IMR-90 (cell line): Measurements from ENCODE around the gene SMIM44. TPM values are rescaled to one million over a fixed set of nuclear protein-coding genes. Genes with fewer than 3 reads are reported as not detected.

ENCODE experiments used
- ATAC-seq: fragments of 200-7000 bp; cut with Tn5 transposase; 2 replicates; pipeline ENCODE4 v1.9.1; 2020; ENCODE audit warnings: low read depth, mild to moderate bottlenecking, moderate library complexity
- BruUV-seq: library from RNA; stranded (reverse); fragments of 400-500 nt; replicated peaks from 2 replicates; lab custom pipeline; 2021; lab: Mats Ljungman, UMichigan
- CTCF ChIA-PET: fragments of 300-600 bp; formaldehyde crosslinking; extraction: SDS; loops from one replicate; lab custom pipeline; 2021; ENCODE audit warnings: antibody characterized with exemption; lab: Yijun Ruan, JAX
- POLR2A ChIA-PET: fragments of 300-600 bp; sonication (Branson Sonifier 250); formaldehyde crosslinking; loops from one replicate; lab custom pipeline; 2022; ENCODE audit warnings: antibody characterized with exemption; ENCODE audit not compliant: unreplicated experiment; lab: Charles Lee
- DNase-seq: peaks from one replicate; pipeline ENCODE4 v3.0.0; 2013
- H2AFZ ChIP-seq: replicated peaks from 2 replicates; pipeline ENCODE3; 2013; ENCODE audit warnings: low read length, mild to moderate bottlenecking; ENCODE audit not compliant: poor library complexity
- H2AK5ac ChIP-seq: 2 replicates; pipeline ENCODE4 v1.6.1; 2013; ENCODE audit warnings: low read depth, low read length, inconsistent platforms
- H2AK9ac ChIP-seq: replicated peaks from 2 replicates; pipeline ENCODE3; 2013; ENCODE audit warnings: mild to moderate bottlenecking, low read depth, low read length, moderate library complexity; ENCODE audit not compliant: poor library complexity
- H2BK120ac ChIP-seq: 2 replicates; pipeline ENCODE4 v1.6.1; 2013; ENCODE audit warnings: low read depth, low read length, inconsistent platforms
- H2BK15ac ChIP-seq: 3 replicates; pipeline ENCODE4 v1.6.1; 2013; ENCODE audit warnings: low read depth, low read length, inconsistent platforms
- H2BK20ac ChIP-seq: 2 replicates; pipeline ENCODE4 v1.6.1; 2013; ENCODE audit warnings: low read depth, mild to moderate bottlenecking, inconsistent platforms, low read length, moderate library complexity
- H2BK5ac ChIP-seq: 2 replicates; pipeline ENCODE4 v1.6.1; 2013; ENCODE audit warnings: mild to moderate bottlenecking, low read depth, low read length, inconsistent platforms; ENCODE audit not compliant: poor library complexity, severe bottlenecking
- H3K14ac ChIP-seq: replicated peaks from 2 replicates; pipeline ENCODE4 v1.6.1; 2013; ENCODE audit warnings: low read depth, low read length, inconsistent platforms
- H3K18ac ChIP-seq: 2 replicates; pipeline ENCODE4 v1.6.1; 2013; ENCODE audit warnings: low read depth, low read length, control low read depth
- H3K23ac ChIP-seq: 2 replicates; pipeline ENCODE4 v1.6.1; 2013; ENCODE audit warnings: low read depth, low read length, inconsistent platforms
- H3K27ac ChIP-seq: 2 replicates; pipeline ENCODE4 v1.5.1; 2013; ENCODE audit warnings: mild to moderate bottlenecking, control low read depth, low read length; ENCODE audit not compliant: insufficient read depth
- H3K27me3 ChIP-seq: 2 replicates; pipeline ENCODE4 v1.6.1; 2013; ENCODE audit warnings: low read length; ENCODE audit not compliant: control insufficient read depth, insufficient read depth
- H3K36me3 ChIP-seq: 2 replicates; pipeline ENCODE4 v1.6.1; 2013; ENCODE audit warnings: low read length, mixed read lengths; ENCODE audit not compliant: control insufficient read depth, insufficient read depth
- H3K4ac ChIP-seq: 2 replicates; pipeline ENCODE4 v1.6.1; 2013; ENCODE audit warnings: low read depth, low read length, inconsistent platforms
- H3K4me1 ChIP-seq: 2 replicates; pipeline ENCODE4 v1.6.1; 2013; ENCODE audit warnings: low read length, mixed read lengths; ENCODE audit not compliant: control insufficient read depth, insufficient read depth
- H3K4me2 ChIP-seq: 2 replicates; pipeline ENCODE4 v1.6.1; 2013; ENCODE audit warnings: low read depth, mild to moderate bottlenecking, control low read depth, low read length, moderate library complexity
- H3K4me3 ChIP-seq: 2 replicates; pipeline ENCODE4 v1.5.1; 2013; ENCODE audit warnings: low read depth, mild to moderate bottlenecking, control low read depth, low read length, moderate library complexity; ENCODE audit not compliant: insufficient read depth
- H3K56ac ChIP-seq: 2 replicates; pipeline ENCODE4 v1.6.1; 2013; ENCODE audit warnings: low read length, inconsistent platforms; ENCODE audit not compliant: insufficient read depth; ENCODE audit errors: extremely low read depth
- H3K79me1 ChIP-seq, 2 experiments: 2 replicates each; pipeline ENCODE4 v1.6.1; 2013; ENCODE audit warnings: low read length in 2 of 2, inconsistent platforms in 1 of 2, low read depth in 1 of 2
- H3K9ac ChIP-seq: 2 replicates; pipeline ENCODE4 v1.6.1; 2013; ENCODE audit warnings: low read depth, low read length, control low read depth
- H3K9me1 ChIP-seq: 2 replicates; pipeline ENCODE4 v1.6.1; 2013; ENCODE audit warnings: low read length, inconsistent platforms; ENCODE audit not compliant: insufficient read depth
- H3K9me3 ChIP-seq: 2 replicates; pipeline ENCODE4 v1.6.1; 2013; ENCODE audit warnings: low read length; ENCODE audit not compliant: control insufficient read depth, insufficient read depth
- H4K20me1 ChIP-seq: 2 replicates; pipeline ENCODE4 v1.6.1; 2013; ENCODE audit warnings: low read length, inconsistent platforms; ENCODE audit not compliant: insufficient read depth
- H4K5ac ChIP-seq: 2 replicates; pipeline ENCODE4 v1.6.1; 2013; ENCODE audit warnings: mild to moderate bottlenecking, low read depth, low read length, control low read depth
- H4K8ac ChIP-seq, 2 experiments: 2 replicates each; pipeline ENCODE4 v1.6.1; 2013; ENCODE audit warnings: low read depth in 2 of 2, low read length in 2 of 2, control low read depth in 1 of 2, inconsistent platforms in 1 of 2
- H4K91ac ChIP-seq: 2 replicates; pipeline ENCODE4 v1.6.1; 2013; ENCODE audit warnings: low read depth, low read length, inconsistent platforms; ENCODE audit not compliant: insufficient read depth
- CTCF ChIP-seq: conservative IDR thresholded peaks from 2 replicates; pipeline ENCODE4 v1.5.1; 2012; ENCODE audit warnings: mild to moderate bottlenecking, low read depth, low read length, improper control_type of control experiment
- MXI1 ChIP-seq: IDR thresholded peaks from 2 replicates; pipeline ENCODE4 v1.6.1; 2012; ENCODE audit warnings: low read depth, mild to moderate bottlenecking, low read length, moderate library complexity, borderline replicate concordance
- POLR2A ChIP-seq: IDR thresholded peaks from 2 replicates; pipeline ENCODE4 v1.6.1; 2012; ENCODE audit warnings: mild to moderate bottlenecking, low read depth, low read length
- WGBS, 2 experiments: methylation state at CpG; one replicate each; pipeline versions ENCODE4 v1.1.5 to v1.1.7; 2013; ENCODE audit warnings: missing lambda C conversion rate in 2 of 2; ENCODE audit not compliant: insufficient read length in 1 of 2; ENCODE audit errors: extremely low coverage in 2 of 2; 5-methylcytosine and 5-hydroxymethylcytosine counted together
- dilution Hi-C: fragments of 300-500 bp; cut with HindIII; formaldehyde crosslinking; loops from one replicate; pipeline ENCODE4 v1.14.3; 2018; ENCODE audit warnings: low sequenced_read_pairs; ENCODE audit not compliant: unreplicated experiment
- in situ Hi-C: fragments of 300-500 bp; cut with MboI; formaldehyde crosslinking; loops from 3 replicates; pipeline ENCODE4 v1.14.3; 2019; ENCODE audit warnings: low sequenced_read_pairs, inconsistent platforms, mixed read lengths
- intact Hi-C: fragments of 100-400 bp; cut with micrococcal nuclease; formaldehyde crosslinking; loops from 2 replicates; pipeline ENCODE4 v1.10.0; 2022
- polyA plus RNA-seq, 3 experiments: library from polyadenylated mRNA; depleted of rRNA; stranded (reverse); fragments of >200 nt; gene quantifications; 2 replicates each; pipeline ENCODE4 v1.2.3, GENCODE V29; 2012; ENCODE audit warnings: low replicate concordance in 1 of 3
- total RNA-seq: library from RNA; depleted of rRNA; stranded (reverse); fragments of >200 nt; gene quantifications from 2 replicates; pipeline ENCODE4 v1.2.3, GENCODE V29; 2012

Gene SMIM44
- total and polyA plus RNA-seq, 2 of the 4 experiments (the other 2 are of a cell fraction) = not detected

GRCh38 chr19:3506384-3507340, 23.4 kb upstream of the SMIM44 start:
- H3K27me3 ChIP-seq = no peaks in the 10 kb centered on the region
- H3K9me1 ChIP-seq = peaks cover 15% of the 10 kb centered on the region
- no peak overlapping the region; the same call in 1 of the 2 replicates for H4K5ac ChIP-seq
- peak overlapping the region; percentile 33 to 66; a peak in 1 of 4 replicates for H4K8ac ChIP-seq
- ChIA-PET CTCF (no interaction called here), POLR2A (interaction anchor here (0.6 kb wide), 2 partner anchors 12 to 138 kb away, joined by 3 to 4 read pairs; no protein-coding TSS in a partner anchor)
- no peak overlapping the region for H2BK20ac ChIP-seq
- H2BK15ac ChIP-seq = no peak overlapping the region
- peak overlapping the region; percentile 83 for H3K14ac ChIP-seq
- in situ Hi-C loops (no loop called here), intact Hi-C loops (loop anchor here (5.0 kb wide), 1 partner anchor 121 kb away; the partner anchor contains the start of gene CACTIN), dilution Hi-C loops (no loop called here)
- H3K18ac ChIP-seq = no peak overlapping the region
- H3K9me3 ChIP-seq = no peaks in the 10 kb centered on the region
- H3K79me1 ChIP-seq = peaks cover 0 to 57% of the 10 kb centered on the region in 2 experiments; a peak in 2 of 4 replicates
- no peak overlapping the region; the same call in 1 of the 2 replicates for H4K91ac ChIP-seq
- no peak overlapping the region for H2BK120ac ChIP-seq
- H3K4me1 ChIP-seq = peaks cover 16% of the 10 kb centered on the region
- 0% methylated on average over 24 of the region's 69 CpGs; no CpG with 5 or more reads in 1 of the 2 experiments for WGBS, 2 experiments
- TF ChIP-seq MXI1 (no peak), POLR2A (peak; percentile 80; the same call in 1 of the 2 replicates), CTCF (no peak)
- H3K4me3 ChIP-seq = peak overlapping the region; percentile 65
- H2AK5ac ChIP-seq = peak overlapping the region; percentile 89
- BruUV-seq = no TSS peak
- peak overlapping the region; percentile 98 for H3K4me2 ChIP-seq
- 0 out of 2 replicates have a peak overlapping the region, but pooled peaks have one; percentile 52 for H3K56ac ChIP-seq
- peak overlapping the region; percentile 82 for H3K23ac ChIP-seq
- H3K36me3 ChIP-seq = peaks cover 10% of the 10 kb centered on the region
- H2BK5ac ChIP-seq = peak overlapping the region; percentile 47
- H3K4ac ChIP-seq = peak overlapping the region; percentile 72
- H3K9ac ChIP-seq = peak overlapping the region; percentile 90
- peak; percentile 8 for ATAC-seq
- H2AK9ac ChIP-seq = peak overlapping the region; percentile 98
- peak overlapping the region; percentile 65 for H3K27ac ChIP-seq
- peak overlapping the region; percentile 88 for H2AFZ ChIP-seq
- H4K20me1 ChIP-seq = peaks cover 45% of the 10 kb centered on the region
- no peak for DNase-seq
